GM12878 (cell line): ENCODE measurements around the gene ASPDH. TPM values are rescaled to one million over a fixed set of nuclear protein-coding genes. Genes with fewer than 3 reads are reported as not detected.
A peak's percentile ranks its signal among the peaks of the same experiment; 100 is the strongest.

ENCODE experiments used
- CBX3 ChIP-seq: fragments of 200-600 bp; sonication (generic); IDR thresholded peaks from 2 replicates; pipeline ENCODE4 v1.6.1; 2016; ENCODE audit warnings: low read depth, borderline replicate concordance
- CHD2 ChIP-seq: IDR thresholded peaks from 2 replicates; pipeline ENCODE4 v1.6.1; 2011; ENCODE audit warnings: low read depth, low read length, improper control_type of control experiment, borderline replicate concordance
- CREB1 ChIP-seq: IDR thresholded peaks from 2 replicates; pipeline ENCODE4 v1.6.1; 2012; ENCODE audit warnings: low read depth, mild to moderate bottlenecking, inconsistent platforms
- CREM ChIP-seq: IDR thresholded peaks from 2 replicates; pipeline ENCODE4 v1.6.1; 2014; ENCODE audit warnings: antibody characterized with exemption, low read depth
- CTCF ChIP-seq, 3 experiments: IDR thresholded peaks in 2 of 3; conservative IDR thresholded peaks in 1 of 3; 2 replicates each; pipeline ENCODE4 v1.5.1; 2011; ENCODE audit warnings: low read depth in 3 of 3, low read length in 3 of 3, mild to moderate bottlenecking in 3 of 3, control low read depth in 2 of 3, moderate library complexity in 2 of 3, inconsistent platforms in 1 of 3, mixed read lengths in 1 of 3; ENCODE audit not compliant: control insufficient read depth in 2 of 3, insufficient read depth in 1 of 3; ENCODE audit errors: extremely low read depth in 1 of 3
- CUX1 ChIP-seq: IDR thresholded peaks from 2 replicates; pipeline ENCODE4 v1.6.1; 2012; ENCODE audit warnings: improper control_type of control experiment, low read depth, low read length; ENCODE audit not compliant: insufficient replicate concordance
- HCFC1 ChIP-seq: fragments of 150-350 bp; IDR thresholded peaks from 2 replicates; pipeline ENCODE4 v1.6.1; 2014; ENCODE audit warnings: low read length
- HDGF ChIP-seq: fragments of 450-650 bp; IDR thresholded peaks from 2 replicates; pipeline ENCODE4 v1.6.1; 2016; ENCODE audit warnings: antibody characterized with exemption
- IKZF1 ChIP-seq: fragments of 450-650 bp; conservative IDR thresholded peaks from 2 replicates; pipeline ENCODE4 v1.6.1; 2017; ENCODE audit warnings: antibody characterized with exemption, mild to moderate bottlenecking
- JUND ChIP-seq: IDR thresholded peaks from 2 replicates; pipeline ENCODE4 v1.6.1; 2012; ENCODE audit warnings: low read depth, mild to moderate bottlenecking, low read length, improper control_type of control experiment, moderate library complexity
- MTA2 ChIP-seq: fragments of 450-650 bp; IDR thresholded peaks from 2 replicates; pipeline ENCODE4 v1.6.1; 2016; ENCODE audit warnings: low read depth, mild to moderate bottlenecking, moderate library complexity
- MYC ChIP-seq: IDR thresholded peaks from 2 replicates; pipeline ENCODE4 v1.6.1; 2011; ENCODE audit warnings: mild to moderate bottlenecking, low read length, moderate library complexity, inconsistent platforms; ENCODE audit not compliant: insufficient read depth, insufficient replicate concordance, insufficient read length, severe bottlenecking
- NFXL1 ChIP-seq: fragments of 450-650 bp; IDR thresholded peaks from 2 replicates; pipeline ENCODE4 v1.6.1; 2017; ENCODE audit warnings: antibody characterized with exemption, mild to moderate bottlenecking, borderline replicate concordance
- PRDM15 ChIP-seq: fragments of 450-650 bp; formaldehyde crosslinking; IDR thresholded peaks from 2 replicates; pipeline ENCODE4 v1.4.0; 2020; ENCODE audit warnings: mild to moderate bottlenecking, moderate library complexity
- RELB ChIP-seq: fragments of 450-650 bp; IDR thresholded peaks from 2 replicates; pipeline ENCODE4 v1.6.1; 2017; ENCODE audit warnings: low read depth, mild to moderate bottlenecking, moderate library complexity
- RFX5 ChIP-seq: IDR thresholded peaks from 2 replicates; pipeline ENCODE4 v1.6.1; 2011; ENCODE audit warnings: low read depth, low read length, improper control_type of control experiment
- TBL1XR1 ChIP-seq: IDR thresholded peaks from 2 replicates; pipeline ENCODE4 v1.6.1; 2012; ENCODE audit warnings: low read depth, low read length, improper control_type of control experiment
- polyA plus RNA-seq, 11 experiments: library from polyadenylated mRNA; depleted of rRNA in 4 of 11; unstranded in 6 of 11; stranded (reverse) in 5 of 11; fragments of >200 nt; fragmentation: Nextera tagmentation in 4 of 11; fragmentation: Illumina TruSeq in 1 of 11; extraction: Ambion mirVana in 4 of 11; extraction: Trizol in 1 of 11; gene quantifications; 1 replicate in 1 of 11; 2 replicates in 10 of 11; pipeline versions ENCODE4 v1.2.1 to v1.2.3, GENCODE V29; 2011 to 2016; ENCODE audit warnings: inconsistent platforms in 2 of 11, missing spikeins in 2 of 11, low read depth in 1 of 11
- total RNA-seq, 4 experiments: library from RNA; depleted of rRNA in 3 of 4; stranded (reverse); fragments of >200 nt in 3 of 4; fragmentation: Illumina TruSeq in 1 of 4; extraction: Trizol in 1 of 4; gene quantifications; 2 replicates each; pipeline versions ENCODE4 v1.2.1 to v1.2.3, GENCODE V29; 2013 to 2021

ASPDH gene
- total and polyA plus RNA-seq, 10 of the 15 experiments (the other 5 are each of a cell fraction or from before 2014, with no cell fraction given): not detected

- TF ChIP-seq MYC: peak; percentile 33
- 0 out of 2 replicates have a peak, but pooled peaks have one; percentile 23 for TF ChIP-seq TBL1XR1
- 0 out of 2 replicates have a peak, but pooled peaks have one; percentile 14 for TF ChIP-seq HDGF
- TF ChIP-seq PRDM15 (CRISPR knock-in tag): no peak
- no peak for TF ChIP-seq CBX3
- TF ChIP-seq CHD2: 0 out of 2 replicates have a peak, but pooled peaks have one; percentile 40
- TF ChIP-seq NFXL1: no peak
- TF ChIP-seq IKZF1: peak; percentile 100
- no peak for TF ChIP-seq MTA2
- peak; percentile 37; the same call in 1 of the 2 replicates for TF ChIP-seq RELB
- peak; percentile 49; the same call in 1 of the 2 replicates for TF ChIP-seq RFX5
- no peak for TF ChIP-seq CTCF (IDR thresholded peaks at IDR 0.05 in 2 of 3, conservative IDR thresholded peaks at IDR 0.05 in 1 of 3; ENCODE audit: control insufficient read depth in 2 of 3, extremely low read depth in 1 of 3, insufficient read depth in 1 of 3, low read depth in 3 of 3, low read length in 3 of 3)
- TF ChIP-seq CREM: peak; percentile 100
- TF ChIP-seq HCFC1: no peak; the same call in 1 of the 2 replicates
- no peak for TF ChIP-seq CUX1
- TF ChIP-seq JUND: peak; percentile 75
- peak; percentile 100 for TF ChIP-seq CREB1
These were observed 37.3 kb downstream of the ASPDH start, which contains the start of the genes EMC10 and GARIN5A (continued) for GRCh38 chr19:50476224-50476906.
